Gastrocnemius medialis (tissue), 4 donors: ENCODE results near the gene HDAC5. TPM values are rescaled to one million over a fixed set of nuclear protein-coding genes. Genes with fewer than 3 reads are reported as not detected.
A peak's percentile ranks its signal among the peaks of the same experiment; 100 is the strongest.

Source experiments
- ATAC-seq, 2 donors: fragments of 150-250 bp; one replicate each; pipeline ENCODE4 v1.9.1; 2016
- DNase-seq, 2 donors: peaks; one replicate each; pipeline ENCODE4 v3.0.0-alpha.2; 2019
- H3K27ac ChIP-seq, 4 donors: fragments of 200-600 bp; sonication (generic); 1 replicate in 1 of 4; 2 replicates in 3 of 4; pipeline ENCODE4 v1.5.1; 2016 to 2018; ENCODE audit warnings: mild to moderate bottlenecking in 2 of 4, moderate library complexity in 1 of 4
- H3K27me3 ChIP-seq, 3 donors: fragments of 200-600 bp; sonication (generic) in 2 of 3; 1 replicate in 1 of 3; 2 replicates in 2 of 3; pipeline versions ENCODE4 v1.5.1 to v1.6.0; 2016 to 2019; ENCODE audit warnings: mild to moderate bottlenecking in 1 of 3, moderate library complexity in 1 of 3
- H3K36me3 ChIP-seq, 2 donors: fragments of 200-600 bp; sonication (generic) in 1 of 2; one replicate each; pipeline ENCODE4 v1.5.1; 2017 to 2018
- H3K4me1 ChIP-seq, 2 donors: fragments of 200-600 bp; sonication (generic) in 1 of 2; one replicate each; pipeline ENCODE4 v1.5.1; 2016 to 2017; ENCODE audit warnings: mild to moderate bottlenecking in 2 of 2
- H3K4me3 ChIP-seq, 4 donors: fragments of 200-600 bp; sonication (generic) in 3 of 4; 1 replicate in 1 of 4; 2 replicates in 3 of 4; pipeline ENCODE4 v1.5.1; 2016 to 2019; ENCODE audit warnings: mild to moderate bottlenecking in 2 of 4
- H3K9me3 ChIP-seq, 3 donors: fragments of 200-600 bp; sonication (generic) in 2 of 3; 1 replicate in 1 of 3; 2 replicates in 2 of 3; pipeline ENCODE4 v1.5.1; 2016 to 2019
- CTCF ChIP-seq, 5 experiments: fragments of 450-650 bp in 3 of 5; fragments of 200-600 bp in 2 of 5; sonication (generic) in 2 of 5; IDR thresholded peaks in 4 of 5; conservative IDR thresholded peaks in 1 of 5; 1 replicate in 4 of 5; 2 replicates in 1 of 5; pipeline ENCODE4 v1.5.1; 2016 to 2019; ENCODE audit warnings: antibody characterized with exemption in 5 of 5, mild to moderate bottlenecking in 3 of 5, moderate library complexity in 3 of 5
- POLR2A ChIP-seq, 2 donors: fragments of 450-650 bp; IDR thresholded peaks; one replicate each; pipeline ENCODE4 v1.6.1; 2017; ENCODE audit warnings: antibody characterized with exemption in 2 of 2, mild to moderate bottlenecking in 2 of 2, moderate library complexity in 2 of 2
- in situ Hi-C, 4 donors: fragments of 200-750 bp; cut with MboI; loops; one replicate each; pipeline versions ENCODE4 v1.15.0 to v1.8.0; 2017; ENCODE audit warnings: low sequenced_read_pairs in 4 of 4
- intact Hi-C: fragments of 100-400 bp; cut with DNase I; formaldehyde crosslinking; loops from one replicate; pipeline ENCODE4 v1.15.1; 2023; ENCODE audit warnings: low total_unique reads
- total RNA-seq, 4 donors: library from RNA; depleted of rRNA; stranded (reverse); fragments of >200 nt; gene quantifications; one replicate each; pipeline versions ENCODE4 v1.1.0 to v1.2.3, GENCODE V29; 2016

The HDAC5 gene
- total RNA-seq, 4 donors from 2014 or later: 36.5 to 301 (median 88.0) TPM

GRCh38 chr17:44033861-44034408 is 89.5 kb downstream of the HDAC5 start:
- Histone ChIP-seq H3K4me3 (no peak overlapping the region), H3K4me1 (peaks cover 31 to 33% of the 10 kb centered on the region in 2 donors), H3K9me3 (no peaks in the 10 kb centered on the region), H3K36me3 (peaks cover 0 to 38% of the 10 kb centered on the region in 2 donors), H3K27ac (no peak overlapping the region), H3K27me3 (no peaks in the 10 kb centered on the region)
- TF ChIP-seq CTCF (IDR thresholded peaks at IDR 0.05 in 4 of 5, conservative IDR thresholded peaks at IDR 0.05 in 1 of 5): no peak
- TF ChIP-seq POLR2A (IDR thresholded peaks at IDR 0.05): no peak
- in situ Hi-C loops (loop anchor here in 1 of 4 donors (10.0 kb wide), 1 partner anchor 89 kb away; the partner anchor contains the start of gene PPY), intact Hi-C loops (no loop called here)
- no peak for DNase-seq
- ATAC-seq: no peak

- peak overlapping the region in 3 of 4 donors; percentile 8 to 66 (median 8) for H3K27ac ChIP-seq
- DNase-seq (no peak), ATAC-seq (no peak)
- no peak overlapping the region for H3K4me3 ChIP-seq
- peaks cover 18% of the 10 kb centered on the region in 2 donors for H3K4me1 ChIP-seq
- no peak for TF ChIP-seq CTCF (IDR thresholded peaks at IDR 0.05 in 4 of 5, conservative IDR thresholded peaks at IDR 0.05 in 1 of 5)
- no peak for TF ChIP-seq POLR2A (IDR thresholded peaks at IDR 0.05)
- no peaks in the 10 kb centered on the region for H3K9me3 ChIP-seq
- no peaks in the 10 kb centered on the region for H3K27me3 ChIP-seq
- peaks cover 0 to 20% of the 10 kb centered on the region in 2 donors for H3K36me3 ChIP-seq
- in situ Hi-C loops: loop anchor here in 1 of 4 donors (10.0 kb wide), 1 partner anchor 86 kb away; the partner anchor contains the start of gene PPY
- intact Hi-C loops: no loop called here
These were observed 93.0 kb downstream of the HDAC5 start for GRCh38 chr17:44030482-44030881.

GRCh38 chr17:44029736-44030135 is 93.7 kb downstream of the HDAC5 start:
- intact Hi-C loops (no loop called here), in situ Hi-C loops (loop anchor here in 1 of 4 donors (10.0 kb wide), 1 partner anchor 85 kb away; the partner anchor contains the start of gene PPY)
- H3K4me3 ChIP-seq: no peak overlapping the region
- TF ChIP-seq POLR2A (IDR thresholded peaks at IDR 0.05) (no peak), CTCF (IDR thresholded peaks at IDR 0.05 in 4 of 5, conservative IDR thresholded peaks at IDR 0.05 in 1 of 5) (no peak)
- H3K36me3 ChIP-seq: peaks cover 0 to 20% of the 10 kb centered on the region in 2 donors
- H3K4me1 ChIP-seq: peaks cover 18% of the 10 kb centered on the region in 2 donors
- H3K9me3 ChIP-seq: no peaks in the 10 kb centered on the region
- peak; percentile 68 to 84 for ATAC-seq
- DNase-seq: no peak
- H3K27ac ChIP-seq: peak overlapping the region in 3 of 4 donors; percentile 8 to 66 (median 29)
- no peaks in the 10 kb centered on the region for H3K27me3 ChIP-seq

Other genes starting within 250 kb of the HDAC5 start
- 1 to 10 TPM in 2 of 4 donors, under 1 TPM in 1, not detected in 1; 0.39 to 3.2 (median 2.0) TPM for gene MPP2, start 216.1 kb downstream of the HDAC5 start, total RNA-seq
- not detected for gene PPY, start 181.2 kb downstream of the HDAC5 start, total RNA-seq
- not detected for gene PYY, start 169.7 kb downstream of the HDAC5 start, total RNA-seq
- 1 to 10 TPM in 1 of 4 donors, under 1 TPM in 3; 0.13 to 1.2 (median 0.34) TPM for gene NAGS, start 119.0 kb downstream of the HDAC5 start, total RNA-seq
- 10 to 100 TPM; 28.8 to 38.3 (median 36.4) TPM for gene TMEM101, start 108.7 kb downstream of the HDAC5 start, total RNA-seq
- 10 to 100 TPM; 41.6 to 79.0 (median 56.5) TPM for gene LSM12, start 57.0 kb downstream of the HDAC5 start, total RNA-seq
- 10 to 100 TPM; 30.5 to 40.5 (median 36.4) TPM for gene G6PC3, start 52.9 kb downstream of the HDAC5 start, total RNA-seq
- gene HROB, start 18.3 kb upstream of the HDAC5 start, total RNA-seq: 1 to 10 TPM in 3 of 4 donors, under 1 TPM in 1; 0.97 to 7.4 (median 1.9) TPM
- 100 to 1,000 TPM in 1 of 4 donors, 10 to 100 TPM in 3; 13.2 to 134 (median 34.2) TPM for gene ASB16, start 47.1 kb upstream of the HDAC5 start, total RNA-seq
- gene TMUB2, start 63.3 kb upstream of the HDAC5 start, total RNA-seq: 10 to 100 TPM; 25.6 to 34.7 (median 27.4) TPM
- gene ATXN7L3, start 76.2 kb upstream of the HDAC5 start, total RNA-seq: 10 to 100 TPM; 39.3 to 46.0 (median 40.6) TPM
- gene UBTF, start 96.0 kb upstream of the HDAC5 start, total RNA-seq: 10 to 100 TPM; 36.2 to 64.3 (median 46.0) TPM
- under 1 TPM in 2 of 4 donors, not detected in 2; 0.11 to 0.20 TPM for gene SLC4A1, start 144.5 kb upstream of the HDAC5 start, total RNA-seq
- not detected for gene RUNDC3A, start 185.0 kb upstream of the HDAC5 start, total RNA-seq
- gene SLC25A39, start 201.2 kb upstream of the HDAC5 start, total RNA-seq: 10 to 100 TPM; 36.7 to 44.2 (median 38.4) TPM
- gene GRN, start 221.7 kb upstream of the HDAC5 start, total RNA-seq: 100 to 1,000 TPM in 2 of 4 donors, 10 to 100 TPM in 2; 64.2 to 111 (median 87.1) TPM
- gene FAM171A2, start 240.2 kb upstream of the HDAC5 start, total RNA-seq: under 1 TPM in 3 of 4 donors, not detected in 1; 0.10 to 0.47 (median 0.23) TPM